PFSK-1 (cell line): ENCODE results near the gene FSTL4.

Experiments
- FOXP2 ChIP-seq: optimal IDR thresholded peaks from 2 replicates; pipeline ENCODE3; 2011; ENCODE audit warnings: borderline replicate concordance, control low read depth, inconsistent platforms; ENCODE audit not compliant: insufficient read depth; ENCODE audit errors: extremely low read length, extremely low read depth
- POLR2AphosphoS5 ChIP-seq: IDR thresholded peaks from 2 replicates; pipeline ENCODE4 v1.6.1; 2012; ENCODE audit warnings: low read depth, mild to moderate bottlenecking, control low read depth, low read length, moderate library complexity
- REST ChIP-seq, 2 experiments: IDR thresholded peaks; 2 replicates each; pipeline versions ENCODE4 v1.6.1 to v1.8.0; 2011 to 2012; ENCODE audit warnings: low read depth in 2 of 2, low read length in 2 of 2, control low read depth in 1 of 2, inconsistent platforms in 1 of 2, mild to moderate bottlenecking in 1 of 2, moderate library complexity in 1 of 2; ENCODE audit not compliant: insufficient read depth in 1 of 2
- SIN3A ChIP-seq: IDR thresholded peaks from 2 replicates; pipeline ENCODE4 v1.6.1; 2012; ENCODE audit warnings: mild to moderate bottlenecking, low read length, moderate library complexity, borderline replicate concordance; ENCODE audit not compliant: insufficient read depth
- TAF1 ChIP-seq: IDR thresholded peaks from 2 replicates; pipeline ENCODE4 v1.6.1; 2012; ENCODE audit warnings: low read length, control low read depth, borderline replicate concordance; ENCODE audit not compliant: insufficient read depth

- TF ChIP-seq POLR2AphosphoS5 (no peak), SIN3A (no peak), TAF1 (no peak), REST (IDR thresholded peaks at IDR 0.05; ENCODE audit: insufficient read depth in 1 of 2, low read depth in 2 of 2, low read length in 2 of 2) (peak in 1 of 2 experiments; percentile 73; a peak in 1 of 4 replicates), FOXP2 (no peak)
Observed at GRCh38 chr5:133554279-133554678, 58.1 kb downstream of the FSTL4 start.
